ENCODE measurements around the gene NXN. TPM values are rescaled to one million over a fixed set of nuclear protein-coding genes. Genes with fewer than 3 reads are reported as not detected.

Gene NXN
- total RNA-seq, 1 experiment from 2014 or later: 6.0 TPM

- CTCF ChIA-PET: no interaction called here
- BruUV-seq (replicated peaks): no TSS peak
- Histone ChIP-seq H3K27ac (ENCODE audit: low read depth, low read length, poor library complexity, severe bottlenecking) (no peak overlapping the region), H3K4me1 (ENCODE audit: insufficient read depth, low read length, poor library complexity, severe bottlenecking) (peaks cover 19% of the 10 kb centered on the region), H3K36me3 (ENCODE audit: insufficient read depth, low read length, poor library complexity, severe bottlenecking) (peaks cover 41% of the 10 kb centered on the region), H3K9me3 (ENCODE audit: low read depth, low read length, poor library complexity, severe bottlenecking) (no peaks in the 10 kb centered on the region), H3K4me3 (ENCODE audit: low read depth, low read length, poor library complexity, severe bottlenecking) (no peak overlapping the region), H3K27me3 (replicated peaks; ENCODE audit: insufficient read depth, low read depth, low read length, poor library complexity) (no peaks in the 10 kb centered on the region)
- POLR2A ChIA-PET (ENCODE audit: low non-redundant PET): no interaction called here
- intact Hi-C loops (cut with micrococcal nuclease; ENCODE audit: unreplicated experiment): loop anchor here (10.0 kb wide), 1 partner anchor 52 kb away; no protein-coding TSS in a partner anchor
- no peak for TF ChIP-seq CTCF (conservative IDR thresholded peaks at IDR 0.05; ENCODE audit: low read depth, low read length)
- no peak for TF ChIP-seq EZH2 (IDR thresholded peaks at IDR 0.05; ENCODE audit: borderline replicate concordance, low read depth, low read length, poor library complexity, severe bottlenecking)
- DNase-seq (ENCODE audit: low spot score): no peak
Observed at GRCh38 chr17:1002412-1002753, 22.8 kb upstream of the NXN start.

DNA sequence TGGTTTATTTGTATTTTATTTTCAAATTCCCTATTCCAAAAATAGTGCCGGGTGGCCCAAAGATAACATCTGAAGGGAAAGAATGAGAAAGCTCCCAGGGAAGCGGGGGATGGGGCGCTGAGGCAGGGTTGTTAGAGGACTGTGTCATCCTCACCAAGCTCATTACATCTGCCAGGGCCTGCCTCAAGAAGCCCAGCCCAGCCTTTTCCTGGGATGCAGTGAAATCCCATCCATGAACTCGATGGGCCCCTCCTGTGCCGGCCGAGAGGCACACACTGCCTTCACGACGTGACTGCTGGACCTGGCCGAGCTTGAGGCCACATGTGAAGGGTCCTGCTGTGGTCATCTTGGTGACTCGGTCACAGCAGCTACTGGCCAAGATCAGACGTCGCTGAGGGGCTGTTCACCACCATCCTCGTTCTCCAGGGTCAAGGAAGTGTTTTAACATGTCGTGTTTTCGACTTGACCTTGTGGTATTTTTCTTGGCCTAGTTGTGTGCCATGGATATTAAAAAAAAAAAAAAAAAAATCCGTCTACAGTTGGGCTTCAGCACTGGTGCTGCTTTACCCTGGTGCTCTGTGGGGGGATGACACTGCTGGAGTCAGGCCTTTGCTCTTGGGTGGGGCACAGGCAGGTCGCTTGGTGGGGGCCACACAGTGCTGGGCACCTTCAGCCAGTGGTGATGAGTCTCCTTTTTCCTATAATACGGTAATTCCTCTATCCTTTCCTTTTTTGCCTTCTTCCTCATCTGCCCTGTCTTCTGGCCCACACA is 22.2 kb upstream of the NXN start:
- intact Hi-C loops (cut with micrococcal nuclease; ENCODE audit: unreplicated experiment): loop anchor here (10.0 kb wide), 1 partner anchor 53 kb away; no protein-coding TSS in a partner anchor
- no peaks in the 10 kb centered on the region for H3K27me3 ChIP-seq (replicated peaks; ENCODE audit: insufficient read depth, low read depth, low read length, poor library complexity)
- peaks cover 37% of the 10 kb centered on the region for H3K36me3 ChIP-seq (ENCODE audit: insufficient read depth, low read length, poor library complexity, severe bottlenecking)
- no peak overlapping the region for H3K27ac ChIP-seq (ENCODE audit: low read depth, low read length, poor library complexity, severe bottlenecking)
- no peak for TF ChIP-seq CTCF (conservative IDR thresholded peaks at IDR 0.05; ENCODE audit: low read depth, low read length)
- TF ChIP-seq EZH2 (IDR thresholded peaks at IDR 0.05; ENCODE audit: borderline replicate concordance, low read depth, low read length, poor library complexity, severe bottlenecking): no peak
- POLR2A ChIA-PET (ENCODE audit: low non-redundant PET): no interaction called here
- peaks cover 19% of the 10 kb centered on the region for H3K4me1 ChIP-seq (ENCODE audit: insufficient read depth, low read length, poor library complexity, severe bottlenecking)
- DNase-seq (ENCODE audit: low spot score): no peak
- CTCF ChIA-PET: interaction anchor here (0.6 kb wide), 1 partner anchor 21 kb away, joined by 3 read pairs; no protein-coding TSS in a partner anchor
- BruUV-seq (replicated peaks): no TSS peak
- no peak overlapping the region for H3K4me3 ChIP-seq (ENCODE audit: low read depth, low read length, poor library complexity, severe bottlenecking)
- no peaks in the 10 kb centered on the region for H3K9me3 ChIP-seq (ENCODE audit: low read depth, low read length, poor library complexity, severe bottlenecking)

DNA sequence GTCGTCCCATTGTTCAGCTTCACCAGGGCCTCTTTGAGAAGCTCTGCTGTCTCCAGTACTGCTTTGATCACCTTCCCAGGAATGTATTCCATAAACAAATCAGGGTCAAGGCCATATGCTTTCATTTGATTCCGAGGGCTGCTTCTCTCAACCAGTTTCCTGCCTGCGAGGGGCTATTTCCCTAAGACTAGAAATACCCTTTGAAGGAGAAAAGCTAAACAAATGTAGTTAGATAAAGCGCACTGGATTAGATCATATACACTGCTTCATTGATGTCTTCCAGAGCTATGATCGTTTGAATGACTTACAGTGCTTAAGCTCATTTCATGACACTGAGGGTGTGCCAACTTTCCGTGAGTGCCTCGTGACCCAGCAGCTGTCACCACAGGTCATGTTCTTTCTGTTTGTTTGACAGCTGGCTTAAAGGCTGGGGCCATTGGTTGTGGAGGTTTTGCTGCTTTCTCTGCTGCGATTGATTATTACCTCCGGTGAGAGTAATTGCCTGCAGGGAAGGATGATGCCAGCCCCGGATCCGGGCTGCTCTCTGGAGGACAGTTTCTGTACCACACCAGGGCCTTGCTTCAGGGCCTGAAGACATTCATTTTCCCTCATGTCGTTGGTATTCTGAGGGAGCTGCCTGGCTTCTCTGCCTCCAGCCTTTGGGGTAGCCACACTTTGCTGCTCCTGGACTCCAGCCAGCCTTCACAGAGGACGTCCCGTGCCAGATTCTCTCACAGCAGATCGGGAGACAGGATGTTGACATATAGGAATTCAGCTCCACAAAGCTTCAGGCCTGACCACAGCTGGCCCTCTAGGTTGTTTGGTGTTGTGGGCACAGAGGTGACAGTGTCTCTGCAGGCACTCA is 21.3 kb upstream of the NXN start:
- Histone ChIP-seq H3K27ac (ENCODE audit: low read depth, low read length, poor library complexity, severe bottlenecking) (no peak overlapping the region), H3K4me1 (ENCODE audit: insufficient read depth, low read length, poor library complexity, severe bottlenecking) (peaks cover 15% of the 10 kb centered on the region), H3K4me3 (ENCODE audit: low read depth, low read length, poor library complexity, severe bottlenecking) (no peak overlapping the region), H3K36me3 (ENCODE audit: insufficient read depth, low read length, poor library complexity, severe bottlenecking) (peaks cover 37% of the 10 kb centered on the region), H3K27me3 (replicated peaks; ENCODE audit: insufficient read depth, low read depth, low read length, poor library complexity) (no peaks in the 10 kb centered on the region), H3K9me3 (ENCODE audit: low read depth, low read length, poor library complexity, severe bottlenecking) (no peaks in the 10 kb centered on the region)
- no peak for TF ChIP-seq EZH2 (IDR thresholded peaks at IDR 0.05; ENCODE audit: borderline replicate concordance, low read depth, low read length, poor library complexity, severe bottlenecking)
- no peak for TF ChIP-seq CTCF (conservative IDR thresholded peaks at IDR 0.05; ENCODE audit: low read depth, low read length)
- intact Hi-C loops (cut with micrococcal nuclease; ENCODE audit: unreplicated experiment): loop anchor here (10.0 kb wide), 1 partner anchor 54 kb away; no protein-coding TSS in a partner anchor
- ChIA-PET CTCF (interaction anchor here (0.6 to 0.8 kb wide), 2 partner anchors 20 to 55 kb away, joined by 3 to 4 read pairs; no protein-coding TSS in a partner anchor), POLR2A (ENCODE audit: low non-redundant PET) (no interaction called here)
- BruUV-seq (replicated peaks): no TSS peak
- DNase-seq (ENCODE audit: low spot score): no peak

All from A673 (cell line).